K562 (cell line): ENCODE results near the gene UVRAG. TPM values are rescaled to one million over a fixed set of nuclear protein-coding genes. Genes with fewer than 3 reads are reported as not detected.

Experiments
- ATAC-seq: fragments of 200-7000 bp; cut with Tn5 transposase; 3 replicates; pipeline ENCODE4 v1.9.1; 2020; ENCODE audit warnings: moderate library complexity
- BruUV-seq: library from RNA; stranded (reverse); fragments of 400-500 nt; replicated peaks from 2 replicates; lab custom pipeline; 2021; lab: Mats Ljungman, UMichigan
- CTCF ChIA-PET: fragments of 300-600 bp; formaldehyde crosslinking; extraction: SDS; loops from one replicate; lab custom pipeline; 2021; ENCODE audit warnings: low intra/inter-chr PET ratio; lab: Yijun Ruan, JAX
- POLR2A ChIA-PET: fragments of 300-600, 350-650 bp; sonication (Branson Sonifier 250); formaldehyde crosslinking; extraction: SDS; loops from one replicate; lab custom pipeline; 2021; ENCODE audit warnings: antibody characterized with exemption, inconsistent platforms; lab: Yijun Ruan, JAX
- DNase-seq, 4 experiments: peaks; one replicate each; pipeline versions ENCODE4 v3.0.0 to v3.0.0-alpha.2; 2011 to 2018; ENCODE audit warnings: low spot score in 3 of 4, mixed read lengths in 3 of 4; ENCODE audit errors: extremely low read depth in 1 of 4
- FAIRE-seq: peaks from 2 replicates; lab custom pipeline; 2011; peaks lifted over from hg19 to GRCh38; lab: Jason Lieb, UNC
- H2AFZ ChIP-seq: 2 replicates; pipeline ENCODE4 v1.6.0; 2011; ENCODE audit warnings: low read depth, low read length, control low read depth, inconsistent platforms
- H3K27ac ChIP-seq: fragments of 200-600 bp; 3 replicates; pipeline ENCODE4 v1.8.0; 2011; ENCODE audit warnings: low read depth, mild to moderate bottlenecking, control low read depth, inconsistent platforms, low read length, moderate library complexity, mixed read lengths; ENCODE audit errors: extremely low read depth
- H3K27me3 ChIP-seq, 2 experiments: fragments of 300-600 bp in 1 of 2; 2 replicates in 1 of 2; 3 replicates in 1 of 2; pipeline versions ENCODE4 v1.6.0 to v1.8.0; 2011; ENCODE audit warnings: inconsistent platforms in 2 of 2, low read length in 2 of 2, mild to moderate bottlenecking in 1 of 2, mixed read lengths in 1 of 2, moderate library complexity in 1 of 2; ENCODE audit not compliant: control insufficient read depth in 2 of 2, insufficient read depth in 2 of 2
- H3K36me3 ChIP-seq: fragments of 300-600 bp; 3 replicates; pipeline ENCODE4 v1.8.0; 2011; ENCODE audit warnings: mild to moderate bottlenecking, low read length, inconsistent platforms; ENCODE audit not compliant: control insufficient read depth, insufficient read depth
- H3K4me1 ChIP-seq, 2 experiments: fragments of 200-600 bp in 1 of 2; replicated peaks in 1 of 2; 2 replicates in 1 of 2; 3 replicates in 1 of 2; pipeline versions ENCODE4 v1.5.1 to v1.8.0; 2011; ENCODE audit warnings: inconsistent platforms in 2 of 2, low read length in 2 of 2, mild to moderate bottlenecking in 1 of 2, mixed read lengths in 1 of 2, moderate library complexity in 1 of 2; ENCODE audit not compliant: control insufficient read depth in 2 of 2, insufficient read depth in 2 of 2
- H3K4me2 ChIP-seq: 2 replicates; pipeline ENCODE4 v1.6.1; 2011; ENCODE audit warnings: low read length, control low read depth, inconsistent platforms, mixed read lengths; ENCODE audit not compliant: insufficient read depth
- H3K4me3 ChIP-seq: fragments of 200-600 bp; sonication (generic), shearing (Covaris generic); 2 replicates; pipeline ENCODE4 v1.5.1; 2016; ENCODE audit warnings: control low read depth, inconsistent platforms
- H3K79me2 ChIP-seq: fragments of 200-600 bp; 3 replicates; pipeline ENCODE4 v1.8.0; 2011; ENCODE audit warnings: low read length, inconsistent platforms; ENCODE audit not compliant: control insufficient read depth, insufficient read depth
- H3K9ac ChIP-seq, 2 experiments: 2 replicates each; pipeline versions ENCODE4 v1.6.0 to v1.6.1; 2011; ENCODE audit warnings: low read depth in 2 of 2, low read length in 2 of 2, control low read depth in 1 of 2, inconsistent platforms in 1 of 2, mild to moderate bottlenecking in 1 of 2, mixed read lengths in 1 of 2; ENCODE audit not compliant: insufficient read depth in 1 of 2
- H3K9me1 ChIP-seq: one replicate; pipeline ENCODE4 v1.6.0; 2011; ENCODE audit warnings: inconsistent platforms, mild to moderate bottlenecking, low read length, moderate library complexity; ENCODE audit not compliant: control insufficient read depth, insufficient read depth
- H3K9me3 ChIP-seq: replicated peaks from 2 replicates; pipeline ENCODE4 v1.5.1; 2011; ENCODE audit warnings: low read depth, low read length, inconsistent platforms; ENCODE audit not compliant: control insufficient read depth, insufficient read depth
- H4K20me1 ChIP-seq: replicated peaks from 2 replicates; pipeline ENCODE4 v1.6.1; 2011; ENCODE audit warnings: low read length, inconsistent platforms, mixed read lengths; ENCODE audit not compliant: control insufficient read depth, insufficient read depth
- CBFA2T3 ChIP-seq: fragments of 450-650 bp; IDR thresholded peaks from 2 replicates; pipeline ENCODE4 v1.6.1; 2017
- CEBPG ChIP-seq, 3 experiments: fragments of 200-800 bp in 1 of 3; sonication (Bioruptor generic) in 1 of 3; sonication (generic) in 1 of 3; formaldehyde crosslinking in 1 of 3; IDR thresholded peaks in 2 of 3; conservative IDR thresholded peaks in 1 of 3; 2 replicates each; pipeline versions ENCODE4 v1.6.1 to v1.8.0; 2016 to 2022; ENCODE audit warnings: missing compliant biosample characterization in 2 of 3, missing genetic modification characterization in 2 of 3, mild to moderate bottlenecking in 1 of 3, missing genetic modification reagents in 1 of 3
- GABPA ChIP-seq: fragments of 200-800 bp; sonication (Bioruptor generic); conservative IDR thresholded peaks from 2 replicates; pipeline ENCODE4 v1.6.1; 2016; ENCODE audit warnings: low read depth, missing genetic modification characterization, missing compliant biosample characterization
- HDAC1 ChIP-seq, 2 experiments: fragments of 450-650 bp; IDR thresholded peaks; 2 replicates each; pipeline ENCODE4 v1.6.1; 2016 to 2017; ENCODE audit warnings: inconsistent platforms in 1 of 2, mild to moderate bottlenecking in 1 of 2, moderate library complexity in 1 of 2
- HDAC3 ChIP-seq: fragments of 450-650 bp; IDR thresholded peaks from 2 replicates; pipeline ENCODE4 v1.6.1; 2018; ENCODE audit warnings: borderline replicate concordance, mild to moderate bottlenecking, moderate library complexity; ENCODE audit not compliant: partially characterized antibody
- KHSRP ChIP-seq: fragments of 450-650 bp; IDR thresholded peaks from 2 replicates; pipeline ENCODE4 v1.6.1; 2017
- MAFG ChIP-seq: fragments of 450-650 bp; conservative IDR thresholded peaks from 2 replicates; pipeline ENCODE4 v1.6.1; 2016; ENCODE audit warnings: missing genetic modification characterization, missing compliant biosample characterization
- SIRT6 ChIP-seq: IDR thresholded peaks from one replicate; pipeline ENCODE4 v1.6.1; 2012; ENCODE audit warnings: low read depth, mild to moderate bottlenecking, control low read depth, inconsistent platforms, low read length, moderate library complexity
- SP1 ChIP-seq: sonication (generic); formaldehyde crosslinking; IDR thresholded peaks from 2 replicates; pipeline ENCODE4 v1.8.1; 2022; ENCODE audit warnings: mild to moderate bottlenecking, missing genetic modification reagents
- TCF3 ChIP-seq: sonication (generic); formaldehyde crosslinking; IDR thresholded peaks from 2 replicates; pipeline ENCODE4 v1.4.0; 2020; ENCODE audit warnings: mild to moderate bottlenecking, missing genetic modification reagents
- TRIM24 ChIP-seq, 2 experiments: fragments of 450-650 bp; IDR thresholded peaks; 2 replicates each; pipeline ENCODE4 v1.6.1; 2016
- ZNF57 ChIP-seq: fragments of 450-650 bp; formaldehyde crosslinking; IDR thresholded peaks from 2 replicates; pipeline ENCODE4 v1.4.0; 2020; ENCODE audit warnings: mild to moderate bottlenecking, moderate library complexity
- ZNF655 ChIP-seq: fragments of 250-450 bp; sonication (Bioruptor Pico); IDR thresholded peaks from 2 replicates; pipeline ENCODE4 v1.5.0; 2021
- WGBS: fragments of 100-300 bp; shearing (Covaris generic); methylation state at CpG from one replicate; pipeline ENCODE4 v1.1.6; 2016; ENCODE audit warnings: low coverage, mixed read lengths; ENCODE audit not compliant: insufficient coverage; ENCODE audit errors: missing lambda C conversion rate; 5-methylcytosine and 5-hydroxymethylcytosine counted together
- in situ Hi-C: fragments of 300-500 bp; cut with MboI; formaldehyde crosslinking; loops from 4 replicates; pipeline ENCODE4 v1.15.0; 2018; ENCODE audit warnings: inconsistent platforms, mixed read lengths
- intact Hi-C: fragments of 100-400 bp; cut with micrococcal nuclease; formaldehyde crosslinking; loops from 2 replicates; pipeline ENCODE4 v1.14.2; 2022
- polyA plus RNA-seq, 8 experiments: library from polyadenylated mRNA; depleted of rRNA in 4 of 8; stranded (reverse) in 5 of 8; unstranded in 3 of 8; fragments of >200 nt; fragmentation: Nextera tagmentation in 2 of 8; fragmentation: Illumina TruSeq in 1 of 8; extraction: Ambion mirVana in 2 of 8; extraction: Trizol in 1 of 8; gene quantifications; 2 replicates each; pipeline versions ENCODE4 v1.2.1 to v1.2.3, GENCODE V29; 2011 to 2014; ENCODE audit warnings: inconsistent platforms in 1 of 8, missing spikeins in 1 of 8
- total RNA-seq, 7 experiments: library from RNA; depleted of rRNA in 6 of 7; stranded (reverse); fragments of >200 nt in 6 of 7; fragmentation: Illumina TruSeq in 2 of 7; extraction: Trizol in 2 of 7; gene quantifications; 2 replicates each; pipeline versions ENCODE4 v1.2.1 to v1.2.3, GENCODE V29; 2011 to 2021; ENCODE audit warnings: low replicate concordance in 1 of 7
- TF ChIP-seq, protein P1 (sequence below), 2 experiments: fragments of 450-650 bp; conservative IDR thresholded peaks; 2 replicates each; pipeline ENCODE4 v1.6.1; 2017; ENCODE audit warnings: mild to moderate bottlenecking in 2 of 2, moderate library complexity in 2 of 2
- TF ChIP-seq, protein P2 (sequence below): fragments of 450-650 bp; conservative IDR thresholded peaks from 2 replicates; pipeline ENCODE4 v1.6.1; 2016; ENCODE audit warnings: missing genetic modification characterization, low read depth, mild to moderate bottlenecking, control low read depth, missing compliant biosample characterization

UVRAG gene
- total and polyA plus RNA-seq, 9 of the 15 experiments (the other 6 are each of a cell fraction or from before 2014, with no cell fraction given): 3.1 to 17.8 (median 12.4) TPM

DNA sequence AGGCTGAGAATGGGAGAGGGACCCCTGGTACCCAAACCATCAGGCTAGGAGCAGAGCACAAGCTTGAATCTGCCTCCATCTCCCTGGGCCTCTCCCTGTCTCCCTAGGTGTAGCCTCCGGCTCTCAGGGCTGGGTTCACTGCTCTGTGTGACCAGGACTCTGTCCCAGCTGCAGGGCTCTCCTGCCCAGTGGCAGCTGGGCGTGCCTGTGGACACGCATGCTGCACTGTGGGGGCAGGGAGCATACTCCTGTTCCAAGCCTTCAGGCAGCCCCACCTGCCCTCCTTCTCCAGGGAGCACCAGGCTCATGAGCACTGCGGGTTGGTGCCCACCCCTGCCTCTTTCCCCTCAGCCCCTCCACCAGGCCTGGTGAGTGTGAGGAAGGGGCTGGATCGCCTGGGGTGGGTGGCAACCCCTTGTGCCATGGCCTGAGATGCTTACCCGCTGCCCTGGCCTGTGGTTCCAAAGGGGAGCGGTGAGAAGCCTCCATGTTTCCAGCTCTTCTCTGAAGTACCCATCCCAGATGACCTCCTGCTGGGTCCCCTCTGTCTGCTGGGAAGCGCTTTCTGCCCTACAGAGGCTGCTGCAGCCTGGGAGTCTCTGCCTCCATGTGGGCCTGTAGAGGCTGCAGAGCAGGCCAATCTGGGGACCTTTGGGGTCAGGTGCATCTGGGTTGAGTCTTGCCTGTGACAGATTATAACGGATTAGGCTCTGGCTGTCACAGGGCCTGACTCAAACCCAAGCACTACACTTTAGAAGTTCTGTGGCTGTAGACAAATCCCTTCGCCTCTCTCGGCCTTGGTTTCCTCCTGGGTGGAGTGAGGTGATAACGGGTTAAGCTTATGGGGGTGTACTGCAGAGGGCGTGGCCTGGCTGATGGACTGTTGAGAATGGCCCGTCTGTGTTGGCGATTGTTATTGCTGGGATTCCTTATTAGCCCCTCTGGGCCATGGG lies 347.6 kb downstream of the UVRAG start:
- no peaks in the 10 kb centered on the region for H3K9me3 ChIP-seq
- no peak overlapping the region for H2AFZ ChIP-seq
- H3K9me1 ChIP-seq: no peaks in the 10 kb centered on the region
- no peak overlapping the region for H3K9ac ChIP-seq
- ChIA-PET CTCF (no interaction called here), POLR2A (interaction anchor here (0.6 to 0.7 kb wide), 2 partner anchors 15 to 1472 kb away, joined by 3 to 5 read pairs; no protein-coding TSS in a partner anchor)
- DNase-seq: peak in 3 of 4 experiments; percentile 43 to 58 (median 56)
- peaks cover 17 to 43% of the 10 kb centered on the region in 2 experiments; a peak in 4 of 5 replicates for H3K4me1 ChIP-seq
- intact Hi-C loops: no loop called here
- in situ Hi-C loops: no loop called here
- H3K4me3 ChIP-seq: no peak overlapping the region
- peaks cover 7% of the 10 kb centered on the region for H4K20me1 ChIP-seq
- no peaks in the 10 kb centered on the region for H3K36me3 ChIP-seq
- WGBS: 40% methylated on average over 13 of the region's 15 CpGs
- H3K27me3 ChIP-seq: peaks cover 14 to 52% of the 10 kb centered on the region in 2 experiments
- H3K27ac ChIP-seq: no peak overlapping the region
- no peak overlapping the region for H3K4me2 ChIP-seq
- H3K79me2 ChIP-seq: no peaks in the 10 kb centered on the region
- FAIRE-seq: peak; percentile 63
- peak; percentile 8; the same call in 2 of the 3 replicates for ATAC-seq
- no TSS peak for BruUV-seq
- TF ChIP-seq CEBPG (CRISPR knock-in tag; IDR thresholded peaks at IDR 0.05) (no peak), CEBPG (tag; conservative IDR thresholded peaks at IDR 0.05 in 1 of 2, IDR thresholded peaks at IDR 0.05 in 1 of 2) (no peak), HDAC3 (no peak), ZNF57 (CRISPR knock-in tag) (no peak), TCF3 (CRISPR knock-in tag) (peak; percentile 55), TRIM24 (IDR thresholded peaks at IDR 0.05) (no peak), MAFG (tag) (no peak), GABPA (tag) (no peak), KHSRP (no peak), CBFA2T3 (peak; percentile 71), ZNF655 (no peak), SP1 (CRISPR knock-in tag) (no peak), HDAC1 (IDR thresholded peaks at IDR 0.05) (0 out of 4 replicates have a peak, but pooled peaks of 1 of the 2 experiments have one; percentile 18), SIRT6 (no peak)
- TF ChIP-seq, protein P1, sequence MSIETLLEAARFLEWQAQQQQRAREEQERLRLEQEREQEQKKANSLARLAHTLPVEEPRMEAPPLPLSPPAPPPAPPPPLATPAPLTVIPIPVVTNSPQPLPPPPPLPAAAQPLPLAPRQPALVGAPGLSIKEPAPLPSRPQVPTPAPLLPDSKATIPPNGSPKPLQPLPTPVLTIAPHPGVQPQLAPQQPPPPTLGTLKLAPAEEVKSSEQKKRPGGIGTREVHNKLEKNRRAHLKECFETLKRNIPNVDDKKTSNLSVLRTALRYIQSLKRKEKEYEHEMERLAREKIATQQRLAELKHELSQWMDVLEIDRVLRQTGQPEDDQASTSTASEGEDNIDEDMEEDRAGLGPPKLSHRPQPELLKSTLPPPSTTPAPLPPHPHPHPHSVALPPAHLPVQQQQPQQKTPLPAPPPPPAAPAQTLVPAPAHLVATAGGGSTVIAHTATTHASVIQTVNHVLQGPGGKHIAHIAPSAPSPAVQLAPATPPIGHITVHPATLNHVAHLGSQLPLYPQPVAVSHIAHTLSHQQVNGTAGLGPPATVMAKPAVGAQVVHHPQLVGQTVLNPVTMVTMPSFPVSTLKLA (conservative IDR thresholded peaks at IDR 0.05): no peak
- TF ChIP-seq, protein P2, sequence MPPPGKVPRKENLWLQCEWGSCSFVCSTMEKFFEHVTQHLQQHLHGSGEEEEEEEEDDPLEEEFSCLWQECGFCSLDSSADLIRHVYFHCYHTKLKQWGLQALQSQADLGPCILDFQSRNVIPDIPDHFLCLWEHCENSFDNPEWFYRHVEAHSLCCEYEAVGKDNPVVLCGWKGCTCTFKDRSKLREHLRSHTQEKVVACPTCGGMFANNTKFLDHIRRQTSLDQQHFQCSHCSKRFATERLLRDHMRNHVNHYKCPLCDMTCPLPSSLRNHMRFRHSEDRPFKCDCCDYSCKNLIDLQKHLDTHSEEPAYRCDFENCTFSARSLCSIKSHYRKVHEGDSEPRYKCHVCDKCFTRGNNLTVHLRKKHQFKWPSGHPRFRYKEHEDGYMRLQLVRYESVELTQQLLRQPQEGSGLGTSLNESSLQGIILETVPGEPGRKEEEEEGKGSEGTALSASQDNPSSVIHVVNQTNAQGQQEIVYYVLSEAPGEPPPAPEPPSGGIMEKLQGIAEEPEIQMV: no peak
